MCF 10A (cell line): ENCODE results near the gene HNRNPDL. TPM values are rescaled to one million over a fixed set of nuclear protein-coding genes. Genes with fewer than 3 reads are reported as not detected.
A peak's percentile ranks its signal among the peaks of the same experiment; 100 is the strongest.

ENCODE experiments used
- BruUV-seq: library from RNA; stranded (reverse); fragments of 400-500 nt; replicated peaks from 2 replicates; lab custom pipeline; 2021; lab: Mats Ljungman, UMichigan
- CTCF ChIA-PET: fragments of 300-600 bp; sonication (Branson Sonifier 250); formaldehyde crosslinking; extraction: SDS; loops from one replicate; lab custom pipeline; 2021; ENCODE audit warnings: antibody characterized with exemption, inconsistent platforms; lab: Yijun Ruan, JAX
- POLR2A ChIA-PET: fragments of 300-600, 350-650 bp; sonication (Branson Sonifier 250); formaldehyde crosslinking; extraction: SDS; loops from one replicate; lab custom pipeline; 2020; ENCODE audit warnings: antibody characterized with exemption, inconsistent platforms; lab: Yijun Ruan, JAX
- DNase-seq: peaks from one replicate; pipeline ENCODE4 v3.0.0-alpha.2; 2018; ENCODE audit not compliant: unreplicated experiment
- H3K27ac Mint-ChIP-seq: one replicate; pipeline ENCODE4 v1.8.0; 2022; ENCODE audit warnings: mild to moderate bottlenecking, low read depth, mixed read lengths; ENCODE audit not compliant: unreplicated experiment
- H3K27me3 Mint-ChIP-seq: one replicate; pipeline ENCODE4 v1.8.0; 2022; ENCODE audit warnings: mixed read lengths; ENCODE audit not compliant: insufficient read depth, unreplicated experiment
- H3K36me3 Mint-ChIP-seq: one replicate; pipeline ENCODE4 v1.8.0; 2022; ENCODE audit warnings: mild to moderate bottlenecking, moderate library complexity, mixed read lengths; ENCODE audit not compliant: insufficient read depth, unreplicated experiment
- H3K4me1 Mint-ChIP-seq: one replicate; pipeline ENCODE4 v1.8.0; 2022; ENCODE audit warnings: mixed read lengths; ENCODE audit not compliant: insufficient read depth, unreplicated experiment
- H3K4me3 Mint-ChIP-seq: one replicate; pipeline ENCODE4 v1.8.0; 2022; ENCODE audit warnings: mild to moderate bottlenecking, moderate library complexity, mixed read lengths; ENCODE audit not compliant: unreplicated experiment
- H3K9me3 Mint-ChIP-seq: one replicate; pipeline ENCODE4 v1.8.0; 2022; ENCODE audit warnings: mixed read lengths; ENCODE audit not compliant: unreplicated experiment
- intact Hi-C: fragments of 100-400 bp; cut with micrococcal nuclease; formaldehyde crosslinking; loops from 2 replicates; pipeline ENCODE4 v1.14.1; 2022
- total RNA-seq: library from RNA; stranded (reverse); gene quantifications from 2 replicates; pipeline ENCODE4 v1.2.3, GENCODE V29; 2022
- TF ChIP-seq, protein P1 (sequence below): fragments of 200-600 bp; IDR thresholded peaks from one replicate; pipeline ENCODE4 v1.8.0; 2022; ENCODE audit warnings: antibody characterized with exemption, mild to moderate bottlenecking; ENCODE audit not compliant: unreplicated experiment

The HNRNPDL gene
- total RNA-seq, 1 experiment from 2014 or later, result 222 TPM

DNA sequence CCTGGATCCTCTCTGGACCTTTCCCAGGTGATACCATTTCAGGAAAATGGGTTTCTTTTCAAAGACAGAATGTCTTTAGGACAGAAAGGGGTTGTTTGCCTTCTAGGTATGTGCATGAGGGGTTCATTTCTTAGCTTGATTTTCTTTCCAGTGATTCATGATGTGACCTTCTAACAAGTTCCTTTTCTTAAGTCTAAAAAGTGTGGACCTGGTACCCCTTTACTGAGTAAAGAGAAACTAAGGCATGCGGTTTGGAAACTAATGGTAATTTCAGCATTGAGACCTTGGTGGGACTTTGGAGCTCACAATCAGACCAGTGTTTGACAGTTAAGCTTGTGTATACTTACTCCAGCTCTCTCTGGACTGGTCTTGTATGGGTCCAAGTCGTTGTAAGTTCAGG is 8.8 kb upstream of the HNRNPDL start:
- no TSS peak for BruUV-seq
- no peak for DNase-seq
- Mint-ChIP-seq H3K9me3 (no peaks in the 10 kb centered on the region), H3K4me3 (no peak overlapping the region), H3K27ac (no peak overlapping the region), H3K27me3 (no peaks in the 10 kb centered on the region), H3K36me3 (peaks cover 29% of the 10 kb centered on the region), H3K4me1 (peaks cover 33% of the 10 kb centered on the region)
- intact Hi-C loops, result no loop called here
- TF ChIP-seq, protein P1, sequence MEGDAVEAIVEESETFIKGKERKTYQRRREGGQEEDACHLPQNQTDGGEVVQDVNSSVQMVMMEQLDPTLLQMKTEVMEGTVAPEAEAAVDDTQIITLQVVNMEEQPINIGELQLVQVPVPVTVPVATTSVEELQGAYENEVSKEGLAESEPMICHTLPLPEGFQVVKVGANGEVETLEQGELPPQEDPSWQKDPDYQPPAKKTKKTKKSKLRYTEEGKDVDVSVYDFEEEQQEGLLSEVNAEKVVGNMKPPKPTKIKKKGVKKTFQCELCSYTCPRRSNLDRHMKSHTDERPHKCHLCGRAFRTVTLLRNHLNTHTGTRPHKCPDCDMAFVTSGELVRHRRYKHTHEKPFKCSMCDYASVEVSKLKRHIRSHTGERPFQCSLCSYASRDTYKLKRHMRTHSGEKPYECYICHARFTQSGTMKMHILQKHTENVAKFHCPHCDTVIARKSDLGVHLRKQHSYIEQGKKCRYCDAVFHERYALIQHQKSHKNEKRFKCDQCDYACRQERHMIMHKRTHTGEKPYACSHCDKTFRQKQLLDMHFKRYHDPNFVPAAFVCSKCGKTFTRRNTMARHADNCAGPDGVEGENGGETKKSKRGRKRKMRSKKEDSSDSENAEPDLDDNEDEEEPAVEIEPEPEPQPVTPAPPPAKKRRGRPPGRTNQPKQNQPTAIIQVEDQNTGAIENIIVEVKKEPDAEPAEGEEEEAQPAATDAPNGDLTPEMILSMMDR, result no peak
- POLR2A ChIA-PET, result interaction anchor here (1.0 to 5.8 kb wide), 5 partner anchors 10 to 67 kb away, joined by 3 to 91 read pairs (median 6); partner anchors contain the start of genes ENOPH1, HNRNPD and HNRNPDL
- CTCF ChIA-PET, result interaction anchor here (0.6 to 0.9 kb wide), 3 partner anchors 14 to 61 kb away, joined by 3 to 5 read pairs (median 4); no protein-coding TSS in a partner anchor

DNA sequence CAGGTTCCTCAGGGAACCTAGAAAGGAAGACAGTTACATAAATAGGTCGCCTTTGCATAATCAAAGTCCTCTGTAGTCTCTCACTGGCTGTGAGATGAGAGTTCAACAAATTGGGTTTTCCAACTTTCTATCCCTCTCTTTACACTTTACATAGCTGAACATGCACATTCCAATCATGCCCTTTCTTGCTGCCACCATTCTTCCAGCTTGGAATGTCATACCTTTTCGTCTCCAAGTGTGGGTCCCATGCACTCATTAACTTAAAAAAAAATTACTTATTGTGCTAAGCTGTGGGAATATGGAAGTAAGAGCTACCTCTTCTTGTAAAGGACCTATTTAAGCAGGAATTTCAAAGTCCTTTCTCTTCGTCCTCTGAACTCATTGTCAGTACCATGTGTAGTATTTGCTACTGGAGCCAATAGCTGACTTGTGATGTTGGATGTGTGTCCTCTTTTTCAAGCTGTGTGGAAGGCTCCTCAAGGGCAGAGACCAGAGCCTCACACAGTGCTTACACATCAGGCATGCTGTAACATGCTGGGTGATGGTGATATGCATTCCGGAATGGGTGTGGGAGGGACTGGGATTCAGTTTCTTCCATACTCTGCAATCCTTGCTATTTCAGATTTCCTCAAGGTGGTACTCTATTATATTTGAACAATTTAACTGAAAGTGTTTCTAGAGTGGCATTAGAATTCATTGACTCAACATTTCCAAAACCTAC is 7.2 kb upstream of the HNRNPDL start:
- Mint-ChIP-seq H3K36me3 (peaks cover 40% of the 10 kb centered on the region), H3K9me3 (no peaks in the 10 kb centered on the region), H3K4me1 (peaks cover 33% of the 10 kb centered on the region), H3K4me3 (peak overlapping the region; percentile 45), H3K27me3 (no peaks in the 10 kb centered on the region), H3K27ac (peak overlapping the region; percentile 63)
- intact Hi-C loops, result no loop called here
- peak; percentile 91 for DNase-seq
- TF ChIP-seq, protein P1, result no peak
- CTCF ChIA-PET, result interaction anchor here (1.1 to 1.5 kb wide), 4 partner anchors 8 to 88 kb away, joined by 3 to 5 read pairs (median 3); no protein-coding TSS in a partner anchor
- no TSS peak for BruUV-seq
- POLR2A ChIA-PET, result interaction anchor here (0.6 to 5.8 kb wide), 11 partner anchors 8 to 462 kb away, joined by 3 to 91 read pairs (median 5); partner anchors contain the start of genes ENOPH1, HNRNPD and HNRNPDL

DNA sequence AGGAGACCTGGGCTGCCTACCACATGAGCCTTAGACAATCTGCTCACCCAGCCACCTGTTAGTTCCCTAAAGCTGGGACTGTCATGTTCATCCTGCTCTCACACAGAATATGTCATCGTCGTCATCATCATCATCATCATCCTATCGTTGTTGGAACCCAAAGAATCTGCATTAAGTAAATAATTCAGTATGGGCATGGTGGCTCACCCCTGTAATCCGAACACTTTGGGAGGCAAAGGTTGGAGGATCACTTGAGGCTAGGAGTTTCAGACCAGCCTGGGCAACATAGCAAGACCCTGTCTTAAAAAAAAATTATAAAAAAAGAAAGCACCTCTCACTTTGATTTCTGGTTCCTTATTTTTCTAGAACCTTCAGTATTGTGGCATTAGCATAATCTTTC is 6.5 kb upstream of the HNRNPDL start:
- Mint-ChIP-seq H3K27ac (peak overlapping the region; percentile 63), H3K27me3 (no peaks in the 10 kb centered on the region), H3K36me3 (peaks cover 35% of the 10 kb centered on the region), H3K4me1 (peaks cover 33% of the 10 kb centered on the region), H3K4me3 (no peak overlapping the region), H3K9me3 (no peaks in the 10 kb centered on the region)
- no TSS peak for BruUV-seq
- CTCF ChIA-PET, result interaction anchor here (0.7 to 1.5 kb wide), 5 partner anchors 8 to 88 kb away, joined by 3 to 5 read pairs (median 3); no protein-coding TSS in a partner anchor
- DNase-seq, result no peak
- TF ChIP-seq, protein P1, result no peak
- POLR2A ChIA-PET, result interaction anchor here (1.6 to 5.8 kb wide), 6 partner anchors 7 to 462 kb away, joined by 5 to 91 read pairs (median 12); partner anchors contain the start of genes ENOPH1, HNRNPD and HNRNPDL
- intact Hi-C loops, result no loop called here

DNA sequence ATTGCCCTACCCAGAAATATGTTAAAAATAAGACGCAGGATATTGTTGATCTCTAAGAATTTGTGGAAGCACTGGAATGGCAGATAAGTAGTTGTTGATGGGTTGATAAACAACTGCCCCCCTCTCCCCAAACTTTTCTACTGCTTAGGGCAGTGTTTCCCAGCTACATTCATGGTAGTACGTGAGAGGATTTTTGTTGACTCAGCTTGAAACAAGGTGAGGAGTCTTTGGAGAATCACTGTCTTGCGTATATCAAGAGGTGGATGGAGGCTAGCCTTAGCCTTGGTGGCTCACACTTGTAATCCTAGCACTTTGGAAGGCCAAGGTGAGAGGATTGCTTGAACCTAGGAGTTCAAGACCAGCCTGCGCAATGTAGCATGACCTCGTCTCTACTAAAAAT is 5.9 kb upstream of the HNRNPDL start:
- peaks cover 32% of the 10 kb centered on the region for H3K4me1 Mint-ChIP-seq
- no peaks in the 10 kb centered on the region for H3K27me3 Mint-ChIP-seq
- H3K4me3 Mint-ChIP-seq, result no peak overlapping the region
- H3K27ac Mint-ChIP-seq, result no peak overlapping the region
- ChIA-PET POLR2A (interaction anchor here (0.7 to 4.2 kb wide), 4 partner anchors 57 to 524 kb away, joined by 3 to 17 read pairs (median 11); partner anchors contain the start of gene HNRNPD), CTCF (interaction anchor here (0.6 to 0.8 kb wide), 3 partner anchors 8 to 71 kb away, joined by 3 to 4 read pairs (median 4); no protein-coding TSS in a partner anchor)
- H3K36me3 Mint-ChIP-seq, result peaks cover 32% of the 10 kb centered on the region
- no peak for DNase-seq
- intact Hi-C loops, result no loop called here
- H3K9me3 Mint-ChIP-seq, result no peaks in the 10 kb centered on the region
- TF ChIP-seq, protein P1, result no peak
- BruUV-seq, result no TSS peak
